OCI-LY3 (cell line): ENCODE results near the gene PIP5K1A.

Experiments
- CTCF ChIP-seq: fragments of 200-600, 300-600 bp; sonication (generic); IDR thresholded peaks from 2 replicates; pipeline ENCODE4 v1.5.1; 2014; ENCODE audit warnings: antibody characterized with exemption, low read length, low read depth
- EZH2phosphoT487 ChIP-seq: fragments of 200-600 bp; shearing (Covaris generic); IDR thresholded peaks from 2 replicates; pipeline ENCODE4 v1.6.1; 2018; ENCODE audit warnings: antibody characterized with exemption, mixed run types, low read depth

GRCh38 chr1:151171190-151171589, 27.2 kb upstream of the PIP5K1A start:
- TF ChIP-seq CTCF (no peak), EZH2phosphoT487 (no peak)
